A673 (cell line): ENCODE data around the gene RNF26.

Experiments
- CTCF ChIP-seq: fragments of 300-800, 200-600 bp; sonication (generic); conservative IDR thresholded peaks from 2 replicates; pipeline ENCODE4 v1.5.1; 2017; ENCODE audit warnings: low read depth, mild to moderate bottlenecking, antibody characterized with exemption, low read length, moderate library complexity, mixed read lengths
- EZH2 ChIP-seq: fragments of 200-600 bp; sonication (generic); IDR thresholded peaks from 2 replicates; pipeline ENCODE4 v1.6.1; 2017; ENCODE audit warnings: borderline replicate concordance, low read depth, mild to moderate bottlenecking, mixed read lengths, antibody characterized with exemption, low read length; ENCODE audit not compliant: poor library complexity, severe bottlenecking

DNA sequence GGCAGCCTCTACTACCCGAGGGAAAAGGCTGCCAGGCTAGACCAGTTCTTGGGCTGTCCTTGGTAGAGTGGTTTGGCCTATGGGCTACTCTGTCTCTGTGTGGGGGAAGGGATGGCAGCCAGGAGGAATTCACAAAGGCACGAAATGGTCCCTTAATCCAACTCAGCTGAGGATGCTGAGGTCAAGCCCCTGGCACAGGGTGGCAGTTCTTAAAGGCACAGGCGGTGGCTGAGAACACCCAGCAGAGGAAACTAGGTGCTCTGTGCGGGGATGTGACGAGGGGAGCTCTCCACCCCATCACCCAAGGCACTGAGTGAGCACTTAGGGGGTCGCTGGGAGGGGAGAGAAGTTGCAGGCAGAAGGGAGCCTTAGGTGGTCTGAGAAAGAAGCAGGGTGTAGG is 12.3 kb downstream of the RNF26 start, which contains the start of gene MFRP:
- TF ChIP-seq CTCF: no peak
- no peak for TF ChIP-seq EZH2
